Epidermal melanocyte (primary cell): Measurements from ENCODE around the gene RPL23.

Experiments
- DNase-seq: peaks from one replicate; pipeline ENCODE4 v3.0.0; 2011; ENCODE audit warnings: low spot score; ENCODE audit not compliant: insufficient read length

The RPL23 gene

GRCh38 chr17:38799501-38800236 is 53.9 kb downstream of the RPL23 start, which contains the start of gene PIP4K2B:
PIP4K2B (minus strand) TSS chr17:38799556; CDS start chr17:38799424, 132 bp downstream.
- DNase-seq = peak; percentile 97

GRCh38 chr17:38798614-38799500 is 54.7 kb downstream of the RPL23 start:
- peak; percentile 66 for DNase-seq
